ENCODE data around the gene DTYMK.

Gene DTYMK

DNA sequence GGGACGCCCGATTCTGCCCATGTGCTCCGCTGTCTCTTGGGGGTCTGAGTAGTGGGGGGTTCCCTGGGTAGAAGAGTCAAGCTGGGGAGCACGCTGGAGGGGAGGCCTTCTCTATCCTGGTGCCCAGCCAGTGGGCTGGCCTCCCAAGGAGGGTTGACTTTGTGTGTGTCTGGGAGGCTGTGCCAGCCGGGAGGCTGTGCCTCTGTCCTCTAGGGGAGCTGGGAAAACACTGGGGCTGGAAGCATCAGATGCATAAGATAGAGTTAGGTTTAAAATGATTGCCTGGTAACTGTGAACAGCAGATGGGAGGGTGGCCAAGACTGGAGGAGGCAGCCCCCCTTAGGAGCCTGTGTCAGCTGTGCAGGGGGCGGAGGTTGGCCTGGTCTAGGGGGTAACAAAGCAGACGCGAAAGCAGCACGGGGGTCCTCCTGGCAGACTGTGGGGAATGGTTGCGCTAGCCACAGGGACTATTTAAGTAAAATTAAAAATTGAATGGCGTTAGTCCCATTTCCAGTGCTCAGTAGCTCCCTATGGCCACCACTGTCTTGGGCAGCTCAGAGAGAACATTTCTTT is 16.5 kb upstream of the DTYMK start:
- no peak for DNase-seq

DNA sequence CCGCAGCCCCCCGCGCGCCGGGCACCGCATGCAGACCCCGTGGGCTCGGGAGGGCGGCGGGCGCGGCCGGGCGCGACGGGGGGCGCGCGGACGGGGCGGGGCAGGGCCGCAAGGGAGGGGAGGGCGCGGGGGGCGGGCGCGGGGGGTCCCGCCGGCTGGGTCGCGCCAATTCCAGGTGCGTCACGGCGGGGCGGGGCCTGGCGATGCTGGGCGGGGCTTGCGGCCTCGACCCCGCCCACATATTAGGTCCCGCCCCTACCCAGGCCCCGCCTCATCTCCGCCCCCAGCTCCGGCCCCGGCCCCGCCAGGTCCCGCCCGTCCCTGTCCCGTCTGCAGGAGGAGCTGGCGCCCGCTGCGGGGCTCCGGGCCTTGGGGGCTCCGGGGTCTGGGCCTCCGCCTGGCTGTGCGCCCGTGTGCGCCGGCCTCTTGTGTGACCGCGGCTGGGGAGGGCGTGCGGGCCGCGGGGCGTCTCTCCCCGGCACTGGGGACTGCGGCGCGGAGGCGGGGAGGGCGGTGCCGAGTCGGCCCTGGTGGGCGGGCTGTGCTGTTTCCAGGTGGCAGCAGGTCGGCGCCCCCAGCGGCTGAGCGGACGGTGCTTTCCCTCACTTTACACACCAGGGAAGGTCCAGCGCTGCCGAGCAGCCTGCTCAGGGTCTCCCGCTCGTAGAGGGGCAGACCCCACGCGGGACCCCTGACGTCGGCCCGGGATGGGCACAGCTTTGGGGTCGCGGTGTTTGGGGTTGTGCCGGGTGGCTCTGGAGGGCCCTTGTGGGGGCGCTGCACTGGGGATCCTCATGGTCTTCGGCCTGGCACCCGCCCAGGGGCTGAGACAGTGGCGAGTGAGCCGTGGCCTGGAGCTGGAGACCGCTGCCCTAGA is 15.8 kb upstream of the DTYMK start:
- DNase-seq: peak; percentile 79 to 95

DNA sequence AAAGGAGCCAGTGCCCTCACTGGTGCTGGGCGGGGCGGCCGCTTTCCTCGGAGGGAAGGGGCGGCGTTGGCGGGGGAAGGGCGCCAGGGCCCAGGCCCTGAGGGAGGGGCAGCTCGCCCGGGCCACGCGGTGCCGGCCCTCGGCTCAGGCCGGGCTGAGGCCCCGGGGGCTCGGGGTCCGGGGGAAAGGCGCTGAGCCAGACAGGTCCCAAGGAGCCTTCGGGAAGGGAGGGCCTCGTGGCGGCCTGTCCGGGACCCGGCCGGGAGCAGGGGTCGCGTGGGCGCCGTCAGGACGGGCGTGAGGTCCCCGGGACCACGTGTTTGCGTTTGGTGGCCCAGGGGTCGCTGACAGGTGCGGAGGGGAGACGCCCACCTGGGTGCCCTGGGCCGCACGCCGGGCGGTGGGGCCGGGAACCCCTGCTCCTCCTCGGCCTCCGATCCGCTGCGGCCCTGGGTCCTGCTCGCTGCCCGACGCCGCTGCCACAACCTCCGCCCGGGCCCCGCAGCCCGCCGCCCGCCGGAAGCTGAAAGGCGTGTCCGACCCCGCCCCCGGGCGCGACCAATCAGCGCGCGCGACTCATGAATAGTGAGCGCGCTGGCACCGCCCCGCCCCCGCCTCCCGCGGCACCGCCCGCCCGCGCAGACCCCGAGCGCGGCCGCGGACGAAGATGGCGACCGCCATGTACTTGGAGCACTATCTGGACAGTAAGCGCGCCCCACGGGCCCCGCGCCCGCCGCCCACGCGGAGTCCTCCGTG is 15.0 kb upstream of the DTYMK start, which contains the start of gene ING5:
ING5 (plus strand) TSS at position 641 of the 756 bp plus-strand sequence; CDS start at position 668, 27 bp downstream.
- peak; percentile 76 to 99 for DNase-seq

DNA sequence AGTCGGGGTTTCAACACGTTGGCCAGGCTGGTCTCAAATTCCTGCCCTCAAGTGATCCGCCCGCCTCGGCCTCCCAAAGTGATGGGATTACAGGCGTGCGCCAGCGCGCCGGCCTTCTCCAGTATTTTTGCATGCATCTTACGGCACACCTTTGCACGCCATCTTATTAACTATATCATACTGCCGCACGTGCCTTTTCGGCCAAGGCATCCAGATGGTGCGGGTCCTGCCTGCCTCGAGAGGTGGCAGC is 14.5 kb upstream of the DTYMK start:
- peak in 1 of 2 experiments; percentile 94 for DNase-seq

DNA sequence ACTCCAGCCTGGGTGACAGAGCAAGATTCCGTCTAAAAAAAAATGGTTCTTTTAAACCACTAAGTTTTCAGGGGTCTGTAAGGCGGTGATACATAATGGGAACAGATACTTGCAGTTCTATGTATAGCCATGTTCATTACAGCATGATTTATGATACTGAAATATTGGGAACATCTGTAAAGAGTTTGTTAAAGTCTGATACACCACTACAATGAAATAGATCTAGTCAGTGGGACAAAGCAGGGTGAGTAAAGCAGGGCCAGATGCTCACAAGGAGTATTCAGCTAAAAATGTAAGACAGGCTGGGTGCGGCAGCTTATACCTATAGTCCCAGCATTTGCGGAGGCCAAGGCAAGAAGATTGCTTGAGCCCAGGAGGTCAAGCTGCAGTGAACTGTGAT is 9.0 kb upstream of the DTYMK start:
- no peak for DNase-seq

DNA sequence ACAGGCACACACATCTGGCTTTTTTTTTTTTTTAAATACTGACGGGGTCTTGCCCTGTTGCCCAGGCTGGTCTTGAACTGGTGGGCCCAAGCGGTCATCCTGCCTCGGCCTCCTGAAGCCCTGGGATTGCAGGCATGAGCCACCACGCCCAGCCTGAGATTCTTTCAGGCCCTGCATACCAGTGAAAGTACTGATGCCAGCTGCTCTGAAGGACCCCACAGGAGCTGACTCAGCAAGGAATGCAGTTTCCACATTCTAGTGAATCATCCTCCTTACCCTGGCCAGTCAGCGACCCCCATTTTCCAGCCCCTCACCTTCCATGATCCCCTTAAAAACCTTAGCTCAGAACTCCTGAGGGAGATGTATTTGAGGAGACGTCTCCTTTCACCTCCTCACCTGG is 5.8 kb upstream of the DTYMK start:
- DNase-seq: no peak

DNA sequence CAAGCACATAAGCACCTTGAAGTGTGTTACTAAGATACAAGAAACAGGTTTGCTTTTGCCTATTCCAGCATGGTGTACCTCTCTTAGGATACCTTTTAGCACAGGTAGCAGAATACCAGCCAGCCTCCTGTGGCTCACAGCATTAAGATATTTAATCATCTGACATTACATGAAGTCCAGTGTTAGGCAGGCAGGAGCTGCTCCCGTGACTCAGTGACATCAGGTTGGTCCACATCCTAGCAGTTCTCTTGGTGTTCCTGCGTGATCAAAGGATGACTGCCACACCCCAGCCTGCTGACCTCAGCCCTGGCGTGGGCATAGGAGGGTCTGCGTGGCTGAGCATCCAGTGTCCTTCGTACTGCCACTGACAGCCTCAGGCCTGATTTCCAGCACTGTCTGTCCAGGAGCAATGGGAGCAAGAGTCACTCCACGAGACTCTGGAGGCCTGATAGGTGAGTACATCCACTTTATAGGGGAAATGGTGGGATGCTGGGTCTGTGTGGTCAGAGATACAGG is 3.6 kb upstream of the DTYMK start:
- no peak for DNase-seq

DNA sequence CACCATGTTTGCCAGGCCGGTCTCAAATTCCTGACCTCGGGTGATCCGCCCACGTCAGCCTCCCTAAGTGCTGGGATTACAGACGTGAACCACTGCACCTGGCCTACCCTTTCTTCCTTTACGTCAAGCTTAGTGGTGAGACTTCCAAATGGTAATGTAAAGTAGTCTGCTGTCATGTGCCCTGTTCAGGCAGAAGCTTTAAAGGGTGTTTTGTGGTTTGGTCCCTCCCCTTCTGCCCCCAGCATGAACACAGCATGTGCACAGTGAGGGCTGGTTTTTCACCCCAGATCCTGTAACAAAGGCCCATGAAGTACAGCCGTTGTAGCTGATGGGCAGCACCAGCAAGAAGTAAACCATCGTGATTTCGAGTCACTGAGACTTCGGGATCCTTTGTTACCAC is 2.7 kb upstream of the DTYMK start:
- DNase-seq: no peak

DNA sequence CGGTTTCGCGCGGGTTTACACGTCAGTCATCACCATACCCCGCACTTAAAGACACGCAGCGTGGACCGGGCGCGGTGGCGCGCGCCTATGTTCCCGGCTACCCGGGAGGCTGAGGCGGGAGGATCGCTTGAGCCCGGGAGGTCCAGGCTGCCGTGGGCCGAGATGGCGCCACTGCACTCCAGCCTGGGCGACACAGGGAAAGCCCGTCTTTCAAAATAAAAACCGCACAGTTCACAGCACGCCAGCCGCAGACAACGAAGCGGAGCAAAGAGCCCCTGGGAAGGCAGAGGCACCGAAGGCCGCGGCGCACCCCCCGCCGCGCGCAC is 328 bp downstream of the DTYMK start:
- no peak for DNase-seq

DNA sequence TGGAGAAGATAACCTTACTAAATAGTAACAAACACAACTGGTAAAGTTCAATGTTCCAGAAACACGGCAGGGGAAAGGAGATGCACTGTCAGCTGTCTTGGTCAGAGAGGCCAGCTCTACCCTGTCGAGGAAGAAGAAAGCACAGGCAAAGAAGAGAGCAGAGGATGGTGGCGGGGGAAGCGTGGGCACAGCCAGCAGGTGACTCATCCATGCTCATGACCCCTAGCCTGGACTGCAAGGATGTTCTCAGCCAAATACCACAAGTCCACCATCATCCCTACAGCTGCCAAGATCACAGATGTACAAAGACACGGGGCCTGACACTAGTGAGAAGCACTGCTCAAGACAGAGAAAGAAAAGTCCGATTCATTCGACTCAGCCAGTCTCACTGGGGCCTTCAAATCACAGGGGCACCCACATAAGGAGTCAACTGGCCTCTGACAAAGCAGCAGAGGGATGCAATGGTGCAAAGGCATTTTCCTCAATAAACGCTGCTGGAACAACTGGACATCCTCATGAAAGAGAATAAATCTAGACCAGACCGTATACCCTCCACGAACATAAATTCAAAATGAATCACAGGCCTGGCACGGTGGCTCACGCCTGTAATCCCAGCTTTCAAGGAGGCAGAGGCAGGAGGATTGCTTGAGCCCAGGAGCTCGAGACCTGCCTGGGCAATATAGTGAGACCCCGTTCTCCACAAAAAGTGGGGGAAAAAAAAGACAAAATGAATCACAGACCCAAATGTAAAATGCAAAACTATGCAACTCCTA is 5.6 kb downstream of the DTYMK start:
- no peak for DNase-seq

DNA sequence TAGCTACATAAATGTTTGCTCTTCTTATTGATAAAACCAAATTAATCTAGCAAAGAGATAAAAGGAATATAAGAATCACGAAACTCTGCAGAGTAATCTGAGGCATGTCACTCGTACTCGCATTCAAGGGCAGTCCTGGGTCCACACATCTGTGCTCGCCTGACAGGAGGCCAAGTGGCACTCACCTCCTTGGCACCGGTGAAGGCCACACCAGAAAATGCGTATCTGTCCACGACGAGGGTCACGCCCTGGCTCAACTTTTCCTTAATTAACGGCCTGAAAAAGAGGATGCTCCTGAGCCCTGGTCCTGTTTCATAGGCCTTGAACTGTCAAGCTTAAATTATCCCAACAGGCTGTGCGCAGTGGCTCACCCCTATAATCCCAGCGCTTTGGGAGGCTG is 6.6 kb downstream of the DTYMK start:
- no peak for DNase-seq

DNA sequence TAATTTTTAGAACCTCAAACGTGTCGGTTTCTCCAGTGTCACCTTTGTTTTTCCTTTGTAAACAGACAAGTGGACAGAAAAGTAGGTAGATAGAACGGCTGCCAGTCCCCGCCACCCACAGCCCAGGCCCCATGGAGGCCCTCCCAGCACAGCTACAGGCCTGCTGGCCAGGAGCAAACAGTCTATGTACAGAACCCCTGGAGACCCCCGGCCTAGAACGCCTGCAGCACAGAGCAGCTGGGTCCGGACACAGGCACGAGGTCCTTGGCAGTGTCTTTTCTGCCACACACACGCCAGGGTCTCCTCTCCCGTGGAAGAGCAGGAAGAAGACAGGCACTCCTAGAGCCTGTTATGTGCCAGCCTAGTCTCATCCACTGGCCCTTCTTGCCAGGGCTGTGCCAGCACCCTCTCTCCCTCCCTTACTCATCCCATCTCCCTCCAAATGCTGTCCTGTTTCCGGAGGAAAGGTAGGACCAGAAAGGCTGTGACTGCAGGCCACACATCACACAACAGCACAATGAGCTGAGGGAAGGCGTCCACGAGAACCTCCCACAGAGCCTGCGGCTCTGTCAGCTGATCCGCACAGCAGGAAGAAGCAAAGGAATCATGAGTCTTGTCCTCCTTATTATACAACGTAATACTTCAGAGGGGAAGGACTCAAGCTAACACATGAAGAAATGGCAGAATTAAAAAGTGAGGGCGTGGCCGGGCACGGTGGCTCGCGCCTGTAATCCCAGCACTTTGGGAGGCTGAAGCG is 7.7 kb downstream of the DTYMK start:
- DNase-seq: no peak

DNA sequence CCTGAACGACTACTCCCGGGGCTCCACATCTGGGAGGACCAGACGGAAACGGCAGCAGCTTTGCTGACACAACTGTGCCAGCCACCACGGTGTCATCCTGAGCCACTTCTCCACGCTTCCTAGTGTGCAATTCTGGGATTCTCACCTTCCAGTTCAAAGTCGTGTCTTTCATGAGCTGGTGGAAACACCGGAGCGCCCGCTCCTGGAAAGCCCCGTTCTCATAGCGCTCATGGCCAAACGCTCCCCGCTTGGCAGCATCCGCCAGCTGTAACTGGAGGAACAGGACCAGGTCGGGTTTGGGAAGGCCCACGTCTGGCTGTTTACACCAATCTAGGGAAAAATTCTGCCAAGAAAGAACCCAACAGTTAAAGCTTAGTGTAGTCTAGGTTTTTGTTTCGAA is 8.3 kb downstream of the DTYMK start:
- DNase-seq: no peak

DNA sequence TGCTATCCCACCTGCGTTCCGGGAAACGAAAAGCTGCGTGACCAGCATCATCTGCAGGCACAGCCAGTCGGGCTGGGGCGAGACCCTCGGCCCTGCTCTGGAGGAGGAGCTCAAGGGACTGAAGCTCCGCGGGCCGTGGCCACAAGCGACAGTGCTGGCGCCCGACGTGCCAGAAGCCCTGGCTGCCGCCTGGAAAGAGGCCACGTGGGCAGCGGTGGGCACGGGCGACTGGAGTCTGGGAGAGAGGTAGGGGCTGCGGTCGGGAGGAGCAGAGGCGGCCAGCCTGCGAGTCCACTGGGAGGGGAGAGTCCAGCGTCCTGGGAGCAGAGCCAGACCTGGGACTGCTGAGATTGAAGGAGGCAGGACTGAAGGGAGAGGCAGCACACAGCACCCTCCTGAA is 9.2 kb downstream of the DTYMK start:
- DNase-seq: no peak

DNA sequence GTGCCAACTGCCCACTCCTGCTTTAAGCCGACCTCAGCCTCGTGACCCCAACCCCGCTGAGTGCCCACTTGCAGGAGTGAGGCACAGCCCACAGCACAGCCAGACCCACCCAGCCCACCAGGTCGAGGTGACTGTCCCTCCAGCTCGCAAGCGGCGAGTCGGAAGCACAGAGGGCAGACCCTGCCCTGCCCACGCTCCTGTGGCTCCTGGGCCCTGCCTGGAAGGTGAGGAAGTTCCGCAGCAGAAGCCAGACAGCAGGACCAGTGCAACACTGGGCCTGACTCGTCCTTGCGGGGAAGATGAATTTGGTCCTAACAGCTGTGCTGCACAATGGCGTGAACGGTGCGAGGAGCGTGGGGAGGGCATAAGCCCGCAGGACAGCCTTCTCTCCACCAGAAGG is 9.9 kb downstream of the DTYMK start:
- no peak for DNase-seq

DNA sequence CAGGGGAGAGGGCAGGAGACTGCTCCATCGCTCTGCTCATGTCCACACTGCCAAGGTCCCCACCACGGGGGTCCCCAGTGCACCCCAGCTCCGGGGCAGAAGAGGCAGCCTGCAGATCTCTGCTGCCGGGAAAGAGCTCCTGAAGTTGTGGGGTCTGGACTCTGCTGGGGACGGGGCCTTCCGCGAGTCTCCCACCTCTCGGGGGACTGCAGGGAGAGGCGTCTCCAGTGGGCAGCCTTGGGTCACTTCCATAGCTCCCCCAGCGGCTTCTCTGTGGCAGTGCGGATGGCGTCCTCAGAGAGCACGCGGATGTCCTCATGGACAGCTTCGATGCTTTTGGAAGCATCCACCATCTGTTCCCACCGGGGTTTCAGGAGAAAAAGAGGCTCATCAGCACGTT is 10.7 kb downstream of the DTYMK start:
- DNase-seq: peak in 1 of 2 experiments; percentile 55

DNA sequence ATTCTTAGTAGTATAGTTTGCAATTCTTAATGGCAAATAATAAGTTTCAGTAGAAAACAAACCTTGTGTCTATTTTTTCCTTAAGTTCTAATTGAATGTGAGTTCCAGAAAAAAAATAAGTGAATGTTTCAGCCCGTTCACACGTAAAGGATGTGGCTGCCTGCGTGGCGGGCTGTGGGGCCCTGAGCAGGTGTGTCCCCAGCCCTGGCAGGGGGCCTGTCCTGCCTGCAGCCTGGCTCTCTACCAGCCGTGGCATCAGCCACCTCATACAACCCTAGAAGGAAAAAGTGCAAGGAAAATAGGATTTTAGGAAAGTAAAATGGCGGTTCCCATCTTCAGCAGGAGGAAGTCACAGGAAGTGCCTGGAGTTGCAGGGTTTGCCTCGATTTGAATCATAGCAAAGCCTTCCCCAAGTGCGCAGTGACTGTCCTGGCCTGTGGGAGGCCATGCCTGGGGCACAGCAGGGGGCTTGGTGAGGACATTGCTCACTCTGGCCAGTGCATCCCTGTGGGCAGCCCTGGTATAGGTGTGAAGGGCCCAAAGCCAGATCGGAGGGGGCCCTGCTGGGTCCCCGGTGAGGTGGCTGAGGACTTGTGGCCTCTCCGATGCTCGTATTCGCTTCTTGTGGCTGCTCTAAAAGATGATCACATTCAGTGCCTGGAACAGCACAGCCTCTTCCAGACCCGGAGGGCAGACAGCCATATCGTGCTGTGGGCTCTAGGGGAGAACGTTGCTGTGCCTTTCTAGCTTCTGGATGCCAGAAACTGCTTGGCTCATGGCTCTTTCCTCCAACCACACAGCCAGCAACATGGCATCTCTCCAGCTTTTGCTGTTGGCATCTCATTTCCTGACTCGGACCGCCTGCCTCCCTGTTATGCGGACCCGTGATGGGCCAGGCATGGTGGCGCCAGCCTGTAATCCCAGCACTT is 12.6 kb downstream of the DTYMK start:
- no peak for DNase-seq

DNA sequence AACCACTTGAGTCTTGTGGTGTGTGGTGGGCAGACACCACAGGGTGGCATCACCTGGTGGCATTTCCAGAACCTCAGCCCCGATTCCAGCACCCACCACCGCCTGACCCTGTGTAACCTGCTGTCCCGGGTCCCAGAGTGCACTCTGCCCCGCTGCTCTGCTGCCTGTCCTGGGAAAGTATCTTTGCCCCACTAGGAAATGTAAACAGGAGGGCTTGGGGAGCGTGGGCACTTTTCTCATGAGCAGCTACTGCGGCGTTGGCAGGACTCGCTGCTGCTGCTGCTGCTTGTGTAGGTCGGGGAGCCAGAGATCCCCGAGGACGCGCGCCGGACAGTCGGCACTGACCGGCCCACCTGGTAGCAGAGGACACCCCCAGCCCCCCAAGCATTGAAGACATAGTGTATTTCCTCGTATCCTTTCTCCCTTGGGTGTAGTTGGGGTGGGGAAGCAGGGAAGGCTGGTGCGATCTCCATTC is 13.4 kb downstream of the DTYMK start:
- DNase-seq: no peak

DNA sequence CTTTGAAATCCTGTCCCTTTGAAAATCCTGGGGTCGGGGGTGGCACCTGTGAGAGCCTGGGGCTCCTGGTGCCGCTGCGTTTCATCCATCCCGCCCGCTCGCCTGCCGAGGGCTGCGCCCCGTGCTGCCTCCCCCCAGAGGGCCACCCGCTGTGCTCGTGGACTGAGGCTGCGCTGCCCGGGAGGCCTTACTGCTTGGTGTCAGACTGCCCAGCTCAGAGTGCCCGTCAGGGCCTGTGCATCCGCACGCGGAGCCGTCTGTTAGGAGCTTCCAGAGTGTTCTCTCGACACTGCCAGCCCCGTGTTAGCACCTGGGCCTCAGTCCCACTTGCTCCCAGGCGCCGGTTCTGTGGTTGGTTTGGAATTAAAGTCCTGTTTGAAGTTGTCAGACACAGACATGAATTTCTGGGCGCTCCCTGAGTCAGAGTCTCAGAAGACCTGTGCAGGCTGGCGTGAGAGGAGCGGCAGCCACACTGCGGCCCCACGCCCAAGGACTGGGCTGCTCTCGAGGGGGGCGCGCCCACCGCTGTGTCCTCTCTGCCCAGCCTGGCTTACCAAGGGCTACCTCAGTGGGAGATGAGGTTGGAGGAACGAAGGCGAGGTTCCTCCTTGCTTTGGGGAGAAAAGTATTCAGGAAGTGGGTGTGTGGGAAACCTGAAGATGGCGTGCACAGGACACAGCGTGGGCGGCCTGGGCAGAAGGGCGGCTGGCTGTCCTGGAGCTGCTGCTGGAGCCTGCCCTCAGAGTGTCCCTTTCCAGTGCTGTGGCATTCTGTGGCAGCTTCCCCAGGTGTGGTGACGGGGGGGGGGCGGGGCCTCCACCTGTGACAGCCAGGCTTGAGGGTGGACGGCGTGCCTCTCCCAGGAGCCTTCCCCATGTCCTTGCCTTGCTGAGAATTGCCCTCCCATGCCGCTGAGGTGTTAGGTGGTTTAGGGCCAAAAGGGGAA is 14.1 kb downstream of the DTYMK start:
- no peak for DNase-seq
